Thyroid gland (tissue), 4 donors: Measurements from ENCODE around the gene HIVEP3. TPM values are rescaled to one million over a fixed set of nuclear protein-coding genes. Genes with fewer than 3 reads are reported as not detected.

ENCODE experiments used
- DNase-seq, 2 donors: peaks; one replicate each; pipeline ENCODE4 v3.0.0-alpha.2; 2019
- H3K27ac ChIP-seq, 3 donors: fragments of 200-600 bp; sonication (generic); 1 replicate in 2 of 3; 2 replicates in 1 of 3; pipeline ENCODE4 v1.5.1; 2016 to 2019; ENCODE audit warnings: mild to moderate bottlenecking in 1 of 3, moderate library complexity in 1 of 3
- H3K27me3 ChIP-seq: fragments of 200-600 bp; sonication (generic); one replicate; pipeline ENCODE4 v1.5.1; 2019
- H3K36me3 ChIP-seq, 2 donors: fragments of 200-600 bp; sonication (generic); one replicate each; pipeline ENCODE4 v1.5.1; 2016 to 2019
- H3K4me1 ChIP-seq, 2 donors: fragments of 200-600 bp; sonication (generic); one replicate each; pipeline ENCODE4 v1.5.1; 2017 to 2019
- H3K4me3 ChIP-seq, 3 donors: fragments of 200-600 bp; sonication (generic); replicated peaks in 1 of 3; 1 replicate in 2 of 3; 2 replicates in 1 of 3; pipeline ENCODE4 v1.5.1; 2016; ENCODE audit warnings: mild to moderate bottlenecking in 1 of 3
- H3K9me3 ChIP-seq: fragments of 200-600 bp; sonication (generic); one replicate; pipeline ENCODE4 v1.5.1; 2017
- CTCF ChIP-seq, 6 experiments: fragments of 200-600 bp in 3 of 6; fragments of 450-650 bp in 3 of 6; sonication (generic) in 3 of 6; IDR thresholded peaks; one replicate each; pipeline ENCODE4 v1.5.1; 2016 to 2019; ENCODE audit warnings: antibody characterized with exemption in 6 of 6, mild to moderate bottlenecking in 2 of 6, inconsistent platforms in 1 of 6, moderate library complexity in 1 of 6
- POLR2A ChIP-seq, 2 donors: fragments of 450-650 bp; IDR thresholded peaks; one replicate each; pipeline ENCODE4 v1.6.1; 2017; ENCODE audit warnings: antibody characterized with exemption in 2 of 2, mild to moderate bottlenecking in 2 of 2, moderate library complexity in 1 of 2
- WGBS, 2 donors: methylation state at CpG; one replicate each; pipeline ENCODE4 v1.1.5; 2017; 5-methylcytosine and 5-hydroxymethylcytosine counted together
- intact Hi-C: fragments of 100-400 bp; cut with DNase I; formaldehyde crosslinking; loops from one replicate; pipeline ENCODE4 v1.15.1; 2023
- total RNA-seq, 4 donors: library from RNA; depleted of rRNA; stranded (reverse); fragments of >200 nt; gene quantifications; one replicate each; pipeline ENCODE4 v1.2.3, GENCODE V29; 2016

Gene HIVEP3
- total RNA-seq, 4 donors from 2014 or later: 9.7 to 13.5 (median 12.5) TPM

DNA sequence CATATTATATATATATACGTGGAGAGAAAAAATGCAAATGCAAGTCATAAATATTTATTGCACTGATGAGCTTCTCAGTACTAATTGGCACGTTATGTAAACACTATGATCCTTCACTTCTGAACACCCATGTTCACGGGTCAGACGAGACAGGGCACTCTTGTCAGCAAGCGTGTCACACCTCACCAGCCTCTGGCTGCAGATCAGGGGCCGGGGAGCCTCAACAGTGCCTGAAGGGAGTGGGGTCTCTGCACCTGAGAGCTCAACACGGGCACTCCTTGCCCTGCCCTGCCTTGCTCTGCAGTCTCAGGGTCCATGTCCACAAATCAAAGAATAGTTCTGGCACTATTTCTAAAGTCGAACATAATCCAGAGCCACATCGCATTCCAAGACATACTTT lies 409 bp upstream of the HIVEP3 start:
- Histone ChIP-seq H3K4me3 (no peak overlapping the region), H3K27me3 (no peaks in the 10 kb centered on the region), H3K4me1 (peaks cover 34 to 40% of the 10 kb centered on the region in 2 donors), H3K27ac (peak overlapping the region in 1 of 3 donors; percentile 18), H3K36me3 (no peaks in the 10 kb centered on the region), H3K9me3 (no peaks in the 10 kb centered on the region)
- intact Hi-C loops: no loop called here
- 25 to 39% methylated on average over 9 of the region's 9 CpGs for WGBS, 2 donors
- TF ChIP-seq CTCF (IDR thresholded peaks at IDR 0.05) (no peak), POLR2A (IDR thresholded peaks at IDR 0.05) (no peak)
- peak; percentile 34 to 50 for DNase-seq

DNA sequence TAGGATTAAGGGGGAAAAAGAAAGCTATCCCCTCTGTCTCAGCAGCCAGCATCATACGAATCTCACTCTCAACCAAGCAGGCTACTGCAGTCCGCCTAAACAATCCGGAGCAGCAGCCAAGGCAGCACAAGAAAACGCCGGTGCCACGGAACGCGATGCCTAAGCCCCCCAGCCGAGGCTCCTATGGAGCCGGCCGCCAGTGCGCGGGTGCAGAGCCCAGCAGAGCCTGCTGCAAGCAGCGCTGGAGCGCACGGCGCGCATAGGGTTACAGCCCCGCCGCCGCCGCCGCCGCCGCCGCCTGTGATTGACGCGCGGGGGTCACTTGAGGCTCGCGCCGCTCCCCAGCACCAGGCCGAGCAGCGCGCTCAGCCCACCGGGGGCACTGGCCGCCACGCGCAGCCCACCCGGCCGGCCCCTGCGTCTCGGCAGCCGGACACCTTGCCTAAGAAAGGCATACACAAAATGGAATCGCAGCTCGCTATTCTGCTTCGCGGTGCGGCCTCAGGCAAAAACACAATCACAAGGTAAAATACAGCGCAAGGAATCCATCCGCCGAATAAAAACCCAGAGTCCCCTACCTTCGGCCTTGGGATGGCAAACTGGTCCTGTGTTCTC lies 780 bp downstream of the HIVEP3 start:
- peak; percentile 38 to 42 for DNase-seq
- no peaks in the 10 kb centered on the region for H3K27me3 ChIP-seq
- H3K36me3 ChIP-seq: no peaks in the 10 kb centered on the region
- intact Hi-C loops: no loop called here
- no peaks in the 10 kb centered on the region for H3K9me3 ChIP-seq
- TF ChIP-seq CTCF (IDR thresholded peaks at IDR 0.05) (no peak), POLR2A (IDR thresholded peaks at IDR 0.05) (no peak)
- 1 to 3% methylated on average over 16 to 31 of the region's 53 CpGs for WGBS, 2 donors
- peak overlapping the region in 2 of 3 donors; percentile 7 to 32 for H3K27ac ChIP-seq
- H3K4me3 ChIP-seq: peak overlapping the region in 2 of 3 donors; percentile 26 to 35
- peaks cover 35 to 44% of the 10 kb centered on the region in 2 donors for H3K4me1 ChIP-seq

- H3K4me3 ChIP-seq: no peak overlapping the region
- DNase-seq: no peak
These were observed 1.6 kb downstream of the HIVEP3 start for GRCh38 chr1:41917076-41917475.

DNA sequence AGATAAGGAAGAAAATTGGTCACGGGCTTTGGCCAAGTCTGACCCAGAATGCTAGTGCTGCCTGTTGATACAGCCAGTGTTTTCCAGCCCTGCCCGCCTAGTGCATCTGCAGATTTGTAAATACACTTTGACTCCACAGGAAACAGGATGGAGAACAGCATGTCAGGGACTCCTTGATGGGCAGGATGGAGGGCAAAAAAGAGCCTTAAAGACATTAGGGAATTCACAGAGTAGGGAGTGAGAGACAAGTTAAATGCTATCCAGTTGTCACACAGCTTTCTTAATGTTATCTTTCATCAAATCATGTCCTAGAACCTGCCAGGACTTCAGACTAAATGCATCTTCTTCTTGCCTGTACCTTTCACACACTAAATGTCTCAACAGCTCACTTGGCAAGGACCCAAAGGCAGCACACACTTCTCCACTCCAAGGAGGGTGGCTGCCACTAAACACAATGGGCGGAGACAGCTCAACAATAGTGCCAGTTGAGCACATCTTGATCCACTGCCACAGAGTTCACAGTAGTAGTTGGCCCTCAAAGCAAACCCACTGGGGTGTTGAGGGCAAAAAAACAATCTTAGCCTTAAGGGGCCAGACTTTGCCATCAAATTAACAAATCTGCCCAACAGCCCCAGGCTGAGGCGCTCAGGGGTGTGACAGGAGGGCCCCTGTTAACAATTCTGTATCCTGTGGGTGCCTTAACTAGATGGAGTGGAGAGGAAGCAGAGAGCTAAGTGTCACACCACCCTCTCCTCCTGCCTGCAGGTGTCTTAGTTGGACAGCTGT lies 2.7 kb downstream of the HIVEP3 start:
- Histone ChIP-seq H3K36me3 (no peaks in the 10 kb centered on the region), H3K4me3 (no peak overlapping the region), H3K4me1 (peaks cover 44 to 51% of the 10 kb centered on the region in 2 donors), H3K9me3 (no peaks in the 10 kb centered on the region), H3K27me3 (no peaks in the 10 kb centered on the region), H3K27ac (peak overlapping the region in 2 of 3 donors; percentile 26 to 49)
- 35 to 47% methylated on average over 4 of the region's 4 CpGs for WGBS, 2 donors
- intact Hi-C loops: no loop called here
- TF ChIP-seq POLR2A (IDR thresholded peaks at IDR 0.05): no peak
- no peak for TF ChIP-seq CTCF (IDR thresholded peaks at IDR 0.05)
- DNase-seq: peak; percentile 93 to 94

More at GRCh38 chr1:41917076-41917475, 1.6 kb downstream of the HIVEP3 start:
- 65 to 81% methylated on average over 7 of the region's 7 CpGs for WGBS, 2 donors
- Histone ChIP-seq H3K36me3 (no peaks in the 10 kb centered on the region), H3K27me3 (no peaks in the 10 kb centered on the region), H3K4me1 (peaks cover 44 to 51% of the 10 kb centered on the region in 2 donors), H3K9me3 (no peaks in the 10 kb centered on the region), H3K27ac (no peak overlapping the region)
- TF ChIP-seq POLR2A (IDR thresholded peaks at IDR 0.05): no peak
- no peak for TF ChIP-seq CTCF (IDR thresholded peaks at IDR 0.05)
- intact Hi-C loops: no loop called here

GRCh38 chr1:41914516-41914915 lies 4.2 kb downstream of the HIVEP3 start:
- H3K27ac ChIP-seq: no peak overlapping the region
- no peak overlapping the region for H3K4me3 ChIP-seq
- no peaks in the 10 kb centered on the region for H3K9me3 ChIP-seq
- TF ChIP-seq CTCF (IDR thresholded peaks at IDR 0.05): no peak
- TF ChIP-seq POLR2A (IDR thresholded peaks at IDR 0.05): no peak
- DNase-seq: no peak
- H3K36me3 ChIP-seq: no peaks in the 10 kb centered on the region
- 76 to 89% methylated on average over 3 of the region's 3 CpGs for WGBS, 2 donors
- intact Hi-C loops: no loop called here
- H3K27me3 ChIP-seq: no peaks in the 10 kb centered on the region
- H3K4me1 ChIP-seq: peaks cover 42 to 44% of the 10 kb centered on the region in 2 donors
